Hepatocyte (in vitro differentiated cells): ENCODE results near the gene WASF3. TPM values are rescaled to one million over a fixed set of nuclear protein-coding genes. Genes with fewer than 3 reads are reported as not detected.

ENCODE experiments used
- DNase-seq: peaks from one replicate; pipeline ENCODE4 v3.0.0-alpha.2; 2016; ENCODE audit warnings: low spot score
- H2AFZ ChIP-seq: fragments of 200-600 bp; sonication (generic); 2 replicates; pipeline ENCODE4 v1.6.0; 2016; ENCODE audit warnings: antibody characterized with exemption, mild to moderate bottlenecking
- H3K27ac ChIP-seq: fragments of 200-600 bp; sonication (generic); 2 replicates; pipeline ENCODE4 v1.5.1; 2016; ENCODE audit warnings: mild to moderate bottlenecking
- H3K27me3 ChIP-seq: fragments of 200-600 bp; sonication (generic); 2 replicates; pipeline ENCODE4 v1.6.1; 2016
- H3K36me3 ChIP-seq: fragments of 200-600 bp; sonication (generic); replicated peaks from 2 replicates; pipeline ENCODE4 v1.5.1; 2016; ENCODE audit warnings: low read depth; ENCODE audit not compliant: insufficient read depth
- H3K4me1 ChIP-seq: fragments of 200-600 bp; sonication (generic); 2 replicates; pipeline ENCODE4 v1.5.1; 2016; ENCODE audit warnings: mild to moderate bottlenecking, moderate library complexity; ENCODE audit not compliant: insufficient read depth
- H3K4me2 ChIP-seq: fragments of 200-600 bp; sonication (generic); 2 replicates; pipeline ENCODE4 v1.6.0; 2016
- H3K4me3 ChIP-seq: fragments of 200-600 bp; sonication (generic); 2 replicates; pipeline ENCODE4 v1.5.1; 2016; ENCODE audit warnings: mild to moderate bottlenecking
- H3K79me2 ChIP-seq: fragments of 200-600 bp; sonication (generic); 2 replicates; pipeline ENCODE4 v1.6.0; 2017; ENCODE audit warnings: mild to moderate bottlenecking
- H3K9me2 ChIP-seq: fragments of 200-600 bp; sonication (generic); replicated peaks from 2 replicates; pipeline ENCODE4 v1.6.0; 2017; ENCODE audit warnings: mild to moderate bottlenecking; ENCODE audit not compliant: insufficient read depth
- H3K9me3 ChIP-seq: fragments of 200-600 bp; sonication (generic); 2 replicates; pipeline ENCODE4 v1.5.1; 2016; ENCODE audit warnings: low read depth, mild to moderate bottlenecking
- H4K20me1 ChIP-seq: fragments of 200-600 bp; sonication (generic); 2 replicates; pipeline ENCODE4 v1.6.0; 2016; ENCODE audit warnings: mild to moderate bottlenecking; ENCODE audit not compliant: insufficient read depth, poor library complexity, severe bottlenecking
- EZH2 ChIP-seq: fragments of 200-600 bp; sonication (generic); IDR thresholded peaks from 2 replicates; pipeline ENCODE4 v1.6.1; 2016; ENCODE audit warnings: antibody characterized with exemption, mild to moderate bottlenecking, borderline replicate concordance
- EZH2phosphoT487 ChIP-seq: fragments of 200-600 bp; sonication (generic); IDR thresholded peaks from one replicate; pipeline ENCODE4 v1.6.1; 2018; ENCODE audit warnings: antibody characterized with exemption, mild to moderate bottlenecking, low read depth, moderate library complexity; ENCODE audit not compliant: unreplicated experiment, severe bottlenecking
- WGBS: methylation state at CpG from one replicate; pipeline ENCODE4 v1.1.6; 2016; ENCODE audit warnings: low lambda C conversion rate; ENCODE audit errors: missing lambda C conversion rate; 5-methylcytosine and 5-hydroxymethylcytosine counted together
- polyA plus RNA-seq: library from polyadenylated mRNA; unstranded; fragments of >200 nt; fragmentation: Nextera tagmentation; extraction: Ambion mirVana; gene quantifications from 2 replicates; pipeline ENCODE4 v1.2.1, GENCODE V29; 2016
- total RNA-seq: library from RNA; depleted of rRNA; stranded (reverse); fragments of >200 nt; gene quantifications from 2 replicates; pipeline ENCODE4 v1.2.3, GENCODE V29; 2014
- TF ChIP-seq, protein P1 (sequence below): fragments of 200-600 bp; sonication (generic); IDR thresholded peaks from 2 replicates; pipeline ENCODE4 v1.5.1; 2016; ENCODE audit warnings: antibody characterized with exemption, mild to moderate bottlenecking; ENCODE audit not compliant: poor library complexity

The WASF3 gene
- total and polyA plus RNA-seq, 2 experiments from 2014 or later = 10.4 to 17.8 TPM

DNA sequence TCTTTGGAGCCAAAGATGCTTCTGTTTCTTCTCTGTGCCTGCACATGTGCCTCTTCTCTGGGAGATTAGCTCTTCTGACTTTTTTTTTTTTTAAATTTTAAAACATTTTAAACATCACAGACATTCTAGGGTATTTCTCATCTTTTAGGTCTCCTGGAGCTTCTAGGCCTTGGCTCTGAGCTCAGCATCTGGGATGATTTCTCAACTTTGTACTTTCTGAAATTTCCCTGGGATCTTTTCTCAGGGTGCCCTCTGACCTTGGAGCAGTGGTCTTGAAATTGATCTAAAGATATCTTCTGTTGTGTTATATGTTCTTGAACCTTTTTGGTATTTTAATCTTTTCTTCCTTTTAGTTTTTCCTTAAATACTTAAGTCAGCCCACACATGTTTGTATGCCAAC lies 6.2 kb downstream of the WASF3 start:
- peaks cover 11% of the 10 kb centered on the region for H3K4me1 ChIP-seq
- no peak overlapping the region for H2AFZ ChIP-seq
- no peaks in the 10 kb centered on the region for H3K9me2 ChIP-seq
- H3K27ac ChIP-seq = no peak overlapping the region
- no peaks in the 10 kb centered on the region for H3K9me3 ChIP-seq
- no peaks in the 10 kb centered on the region for H3K27me3 ChIP-seq
- TF ChIP-seq EZH2 (no peak), EZH2phosphoT487 (no peak)
- TF ChIP-seq, protein P1, sequence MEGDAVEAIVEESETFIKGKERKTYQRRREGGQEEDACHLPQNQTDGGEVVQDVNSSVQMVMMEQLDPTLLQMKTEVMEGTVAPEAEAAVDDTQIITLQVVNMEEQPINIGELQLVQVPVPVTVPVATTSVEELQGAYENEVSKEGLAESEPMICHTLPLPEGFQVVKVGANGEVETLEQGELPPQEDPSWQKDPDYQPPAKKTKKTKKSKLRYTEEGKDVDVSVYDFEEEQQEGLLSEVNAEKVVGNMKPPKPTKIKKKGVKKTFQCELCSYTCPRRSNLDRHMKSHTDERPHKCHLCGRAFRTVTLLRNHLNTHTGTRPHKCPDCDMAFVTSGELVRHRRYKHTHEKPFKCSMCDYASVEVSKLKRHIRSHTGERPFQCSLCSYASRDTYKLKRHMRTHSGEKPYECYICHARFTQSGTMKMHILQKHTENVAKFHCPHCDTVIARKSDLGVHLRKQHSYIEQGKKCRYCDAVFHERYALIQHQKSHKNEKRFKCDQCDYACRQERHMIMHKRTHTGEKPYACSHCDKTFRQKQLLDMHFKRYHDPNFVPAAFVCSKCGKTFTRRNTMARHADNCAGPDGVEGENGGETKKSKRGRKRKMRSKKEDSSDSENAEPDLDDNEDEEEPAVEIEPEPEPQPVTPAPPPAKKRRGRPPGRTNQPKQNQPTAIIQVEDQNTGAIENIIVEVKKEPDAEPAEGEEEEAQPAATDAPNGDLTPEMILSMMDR = no peak
- no peak for DNase-seq
- peaks cover 88% of the 10 kb centered on the region for H3K79me2 ChIP-seq
- no peak overlapping the region for H3K4me3 ChIP-seq
- H3K36me3 ChIP-seq = no peaks in the 10 kb centered on the region
- H4K20me1 ChIP-seq = peaks cover 15% of the 10 kb centered on the region
- H3K4me2 ChIP-seq = no peak overlapping the region

- H3K27me3 ChIP-seq = no peaks in the 10 kb centered on the region
- DNase-seq = no peak
- peaks cover 94% of the 10 kb centered on the region for H3K79me2 ChIP-seq
- H3K4me3 ChIP-seq = no peak overlapping the region
- H3K9me3 ChIP-seq = peaks cover 8% of the 10 kb centered on the region
- TF ChIP-seq, protein P1 = no peak
- H3K9me2 ChIP-seq = no peaks in the 10 kb centered on the region
- peaks cover 13% of the 10 kb centered on the region for H4K20me1 ChIP-seq
- H3K36me3 ChIP-seq = no peaks in the 10 kb centered on the region
- 77% methylated on average over 2 of the region's 2 CpGs for WGBS
- H3K27ac ChIP-seq = no peak overlapping the region
- H3K4me1 ChIP-seq = peaks cover 3% of the 10 kb centered on the region
- H3K4me2 ChIP-seq = no peak overlapping the region
- no peak overlapping the region for H2AFZ ChIP-seq
These were observed 10.8 kb downstream of the WASF3 start for GRCh38 chr13:26568132-26568815.

GRCh38 chr13:26571518-26571917 lies 14.0 kb downstream of the WASF3 start:
- DNase-seq = no peak
- WGBS = 96% methylated on average over 3 of the region's 3 CpGs

More at GRCh38 chr13:26571518-26571917, 14.0 kb downstream of the WASF3 start:
- TF ChIP-seq EZH2 = no peak
- TF ChIP-seq EZH2phosphoT487 = no peak
- TF ChIP-seq, protein P1 = no peak
- no peak overlapping the region for H3K27ac ChIP-seq
- H3K4me3 ChIP-seq = no peak overlapping the region
- H3K4me2 ChIP-seq = no peak overlapping the region
- H2AFZ ChIP-seq = no peak overlapping the region
- peaks cover 95% of the 10 kb centered on the region for H3K79me2 ChIP-seq
- no peaks in the 10 kb centered on the region for H3K9me2 ChIP-seq
- no peaks in the 10 kb centered on the region for H3K4me1 ChIP-seq
- H4K20me1 ChIP-seq = peaks cover 7% of the 10 kb centered on the region
- H3K9me3 ChIP-seq = peaks cover 8% of the 10 kb centered on the region
- H3K27me3 ChIP-seq = no peaks in the 10 kb centered on the region
- no peaks in the 10 kb centered on the region for H3K36me3 ChIP-seq
